Stimulated activated CD4-positive, alpha-beta T cell treated with anti-CD3 and anti-CD28 coated beads, Interleukin-1b, Interleukin-23, amount 100 ng/mL, for 48 hours (primary cell): ENCODE data around the gene FHL3.

ENCODE experiments used
- DNase-seq: peaks from one replicate; pipeline ENCODE4 v3.0.0-alpha.2; 2020

The FHL3 gene

GRCh38 chr1:38009841-38010180, 4.5 kb upstream of the FHL3 start:
- no peak for DNase-seq

- peak; percentile 80 for DNase-seq
These were observed 4.0 kb upstream of the FHL3 start for GRCh38 chr1:38009088-38009840.

- no peak for DNase-seq
These were observed 904 bp upstream of the FHL3 start for GRCh38 chr1:38006008-38006828.

- no peak for DNase-seq
These were observed 818 bp downstream of the FHL3 start for GRCh38 chr1:38004284-38005108.

GRCh38 chr1:38003261-38004250, 1.8 kb downstream of the FHL3 start:
- no peak for DNase-seq

- DNase-seq: no peak
These were observed 4.5 kb downstream of the FHL3 start for GRCh38 chr1:38000529-38001455.

- DNase-seq: no peak
These were observed 5.1 kb downstream of the FHL3 start for GRCh38 chr1:38000233-38000528.

GRCh38 chr1:37999430-38000232, 5.7 kb downstream of the FHL3 start:
- no peak for DNase-seq

GRCh38 chr1:37998913-37999429, 6.3 kb downstream of the FHL3 start:
- DNase-seq: no peak

- no peak for DNase-seq
These were observed 7.1 kb downstream of the FHL3 start for GRCh38 chr1:37998089-37998808.

GRCh38 chr1:37997256-37998088, 7.8 kb downstream of the FHL3 start:
- no peak for DNase-seq

- DNase-seq: no peak
These were observed 9.5 kb downstream of the FHL3 start for GRCh38 chr1:37995751-37996345.

GRCh38 chr1:37994886-37995566, 10.3 kb downstream of the FHL3 start:
- no peak for DNase-seq

- DNase-seq: no peak
These were observed 15.9 kb downstream of the FHL3 start for GRCh38 chr1:37989361-37989930.

- DNase-seq: no peak
These were observed 17.6 kb downstream of the FHL3 start for GRCh38 chr1:37987679-37988078.

- no peak for DNase-seq
These were observed 21.8 kb downstream of the FHL3 start for GRCh38 chr1:37983546-37983945.

GRCh38 chr1:37978541-37978940, 26.8 kb downstream of the FHL3 start:
- DNase-seq: no peak
